Thoracic aorta (tissue), 2 donors: ENCODE data around the gene CACNA1F. TPM values are rescaled to one million over a fixed set of nuclear protein-coding genes. Genes with fewer than 3 reads are reported as not detected.

ENCODE experiments used
- ATAC-seq: fragments of 150-250 bp; one replicate; pipeline ENCODE4 v1.8.0; 2017; ENCODE audit warnings: low read depth; ENCODE audit not compliant: insufficient number of reproducible peaks, low FRiP score
- DNase-seq: peaks from one replicate; pipeline ENCODE4 v3.0.0-alpha.2; 2020; ENCODE audit warnings: low spot score
- H3K27ac ChIP-seq, 2 donors: fragments of 200-600 bp; sonication (generic); 1 replicate in 1 of 2; 2 replicates in 1 of 2; pipeline ENCODE4 v1.5.1; 2016; ENCODE audit warnings: mild to moderate bottlenecking in 2 of 2, moderate library complexity in 2 of 2
- H3K27me3 ChIP-seq: fragments of 200-600 bp; sonication (generic); replicated peaks from 2 replicates; pipeline ENCODE4 v1.6.0; 2016; ENCODE audit warnings: mild to moderate bottlenecking; ENCODE audit not compliant: insufficient read depth
- H3K36me3 ChIP-seq: fragments of 200-600 bp; sonication (generic); one replicate; pipeline ENCODE4 v1.5.1; 2016
- H3K4me1 ChIP-seq, 2 donors: fragments of 200-600 bp; sonication (generic); 1 replicate in 1 of 2; 2 replicates in 1 of 2; pipeline versions ENCODE4 v1.5.1 to v1.6.0; 2016; ENCODE audit warnings: low read depth in 2 of 2, mild to moderate bottlenecking in 1 of 2; ENCODE audit not compliant: control insufficient read depth in 1 of 2
- H3K4me3 ChIP-seq: fragments of 200-600 bp; sonication (generic); 2 replicates; pipeline ENCODE4 v1.5.1; 2016; ENCODE audit warnings: mild to moderate bottlenecking
- H3K9me3 ChIP-seq: fragments of 200-600 bp; sonication (generic); 2 replicates; pipeline ENCODE4 v1.5.1; 2016
- CTCF ChIP-seq: fragments of 200-600 bp; sonication (generic); IDR thresholded peaks from one replicate; pipeline ENCODE4 v1.5.1; 2019; ENCODE audit warnings: antibody characterized with exemption
- total RNA-seq, 2 donors: library from RNA; depleted of rRNA; stranded (reverse); fragments of >200 nt; gene quantifications; one replicate each; pipeline versions ENCODE4 v1.1.0 to v1.2.3, GENCODE V29; 2016

The CACNA1F gene
- total RNA-seq, result under 1 TPM in 1 of 2 donors, not detected in 1; 0.81 TPM

GRCh38 chrX:49233176-49233575 is at the start of gene CACNA1F:
TSS of gene CACNA1F (minus strand) at chrX:49233340. CDS start at chrX:49233309, 31 bp downstream.
- no peak for TF ChIP-seq CTCF
- no peaks in the 10 kb centered on the region for H3K27me3 ChIP-seq
- ATAC-seq, result no peak
- no peak within 1 kb of the TSS for H3K4me3 ChIP-seq
- DNase-seq, result no peak
- H3K36me3 ChIP-seq, result no peaks in the 10 kb centered on the region
- no peak within 1 kb of the TSS for H3K27ac ChIP-seq
- no peaks in the 10 kb centered on the region for H3K9me3 ChIP-seq
- H3K4me1 ChIP-seq, result no peaks in the 10 kb centered on the region

GRCh38 chrX:49282647-49283011 is 49.5 kb upstream of the CACNA1F start:
- no peaks in the 10 kb centered on the region for H3K36me3 ChIP-seq
- no peak for ATAC-seq
- DNase-seq, result no peak
- H3K27me3 ChIP-seq, result no peaks in the 10 kb centered on the region
- H3K27ac ChIP-seq, result no peak overlapping the region
- H3K4me1 ChIP-seq, result no peaks in the 10 kb centered on the region
- H3K4me3 ChIP-seq, result no peak overlapping the region
- peak; percentile 19 for TF ChIP-seq CTCF
- no peaks in the 10 kb centered on the region for H3K9me3 ChIP-seq

- no peak overlapping the region for H3K4me3 ChIP-seq
- ATAC-seq (no peak), DNase-seq (no peak)
- no peak overlapping the region for H3K27ac ChIP-seq
- TF ChIP-seq CTCF, result no peak
- H3K4me1 ChIP-seq, result peaks cover 0 to 9% of the 10 kb centered on the region in 2 donors
- H3K27me3 ChIP-seq, result no peaks in the 10 kb centered on the region
- H3K9me3 ChIP-seq, result no peaks in the 10 kb centered on the region
- H3K36me3 ChIP-seq, result no peaks in the 10 kb centered on the region
These were observed 44.9 kb upstream of the CACNA1F start for GRCh38 chrX:49278081-49278480.

- no peak overlapping the region for H3K27ac ChIP-seq
- no peaks in the 10 kb centered on the region for H3K9me3 ChIP-seq
- H3K4me1 ChIP-seq, result peaks cover 0 to 13% of the 10 kb centered on the region in 2 donors
- ATAC-seq (no peak), DNase-seq (no peak)
- no peak overlapping the region for H3K4me3 ChIP-seq
- no peaks in the 10 kb centered on the region for H3K36me3 ChIP-seq
- no peak for TF ChIP-seq CTCF
- no peaks in the 10 kb centered on the region for H3K27me3 ChIP-seq
These were observed 44.3 kb upstream of the CACNA1F start for GRCh38 chrX:49277535-49277830.

- Histone ChIP-seq H3K27me3 (no peaks in the 10 kb centered on the region), H3K9me3 (no peaks in the 10 kb centered on the region), H3K36me3 (no peaks in the 10 kb centered on the region), H3K4me1 (peaks cover 3 to 19% of the 10 kb centered on the region in 2 donors), H3K4me3 (no peak overlapping the region), H3K27ac (peak overlapping the region; percentile 28 to 52)
- no peak for TF ChIP-seq CTCF
- DNase-seq (no peak), ATAC-seq (no peak)
These were observed 43.8 kb upstream of the CACNA1F start for GRCh38 chrX:49276671-49277534.
